NCI-H524 (cell line): ENCODE results near the gene MYO1E.
"Not testable (repeated sequence)": the region's sequence is repeated elsewhere in the genome, so short reads cannot be mapped to it uniquely, and the experiment has no call there.

Experiments used
- DNase-seq, 2 experiments: peaks; one replicate each; lab custom pipeline; 2025; lab: John Stamatoyannopoulos, UW

Gene MYO1E

GRCh38 chr15:59372352-59373211, at the start of gene MYO1E:
TSS of gene MYO1E (minus strand) at chr15:59372871. CDS start at chr15:59372500, 371 bp downstream.
- DNase-seq = peak; percentile 90 to 98

GRCh38 chr15:59420986-59421618, 48.4 kb upstream of the MYO1E start:
- DNase-seq = no peak

GRCh38 chr15:59420108-59420507, 47.4 kb upstream of the MYO1E start:
- DNase-seq = no peak

GRCh38 chr15:59419170-59419569, 46.5 kb upstream of the MYO1E start:
- DNase-seq = no peak

GRCh38 chr15:59416816-59417215, 44.1 kb upstream of the MYO1E start:
- DNase-seq = no peak

GRCh38 chr15:59413577-59413976, 40.9 kb upstream of the MYO1E start:
- no peak for DNase-seq

GRCh38 chr15:59410391-59410896, 37.8 kb upstream of the MYO1E start:
- DNase-seq = no peak

- DNase-seq = no peak
These were observed 35.3 kb upstream of the MYO1E start for GRCh38 chr15:59407946-59408345.

- DNase-seq = no peak
These were observed 33.8 kb upstream of the MYO1E start for GRCh38 chr15:59406446-59406845.

GRCh38 chr15:59405079-59405478, 32.4 kb upstream of the MYO1E start:
- DNase-seq = no peak

- no peak for DNase-seq
These were observed 29.3 kb upstream of the MYO1E start for GRCh38 chr15:59401824-59402569.

- DNase-seq = not testable (repeated sequence)
These were observed 28.6 kb upstream of the MYO1E start for GRCh38 chr15:59401051-59401823.

GRCh38 chr15:59400103-59400813, 27.6 kb upstream of the MYO1E start:
- no peak for DNase-seq

GRCh38 chr15:59399465-59400102, 26.9 kb upstream of the MYO1E start:
- DNase-seq = no peak

- no peak for DNase-seq
These were observed 25.5 kb upstream of the MYO1E start for GRCh38 chr15:59398220-59398619.

- no peak for DNase-seq
These were observed 24.0 kb upstream of the MYO1E start for GRCh38 chr15:59396679-59397078.

GRCh38 chr15:59396211-59396610, 23.5 kb upstream of the MYO1E start:
- no peak for DNase-seq

GRCh38 chr15:59394166-59394661, 21.5 kb upstream of the MYO1E start:
- no peak for DNase-seq

GRCh38 chr15:59392299-59392698, 19.6 kb upstream of the MYO1E start:
- no peak for DNase-seq

GRCh38 chr15:59388670-59389069, 16.0 kb upstream of the MYO1E start:
- DNase-seq = no peak
